Raji (cell line): ENCODE data around the gene NANOS3.

ENCODE experiments used
- POLR2A ChIP-seq: IDR thresholded peaks from 2 replicates; pipeline ENCODE4 v1.6.1; 2011; ENCODE audit warnings: low read depth, low read length, control low read depth; ENCODE audit not compliant: insufficient read depth

Gene NANOS3

DNA sequence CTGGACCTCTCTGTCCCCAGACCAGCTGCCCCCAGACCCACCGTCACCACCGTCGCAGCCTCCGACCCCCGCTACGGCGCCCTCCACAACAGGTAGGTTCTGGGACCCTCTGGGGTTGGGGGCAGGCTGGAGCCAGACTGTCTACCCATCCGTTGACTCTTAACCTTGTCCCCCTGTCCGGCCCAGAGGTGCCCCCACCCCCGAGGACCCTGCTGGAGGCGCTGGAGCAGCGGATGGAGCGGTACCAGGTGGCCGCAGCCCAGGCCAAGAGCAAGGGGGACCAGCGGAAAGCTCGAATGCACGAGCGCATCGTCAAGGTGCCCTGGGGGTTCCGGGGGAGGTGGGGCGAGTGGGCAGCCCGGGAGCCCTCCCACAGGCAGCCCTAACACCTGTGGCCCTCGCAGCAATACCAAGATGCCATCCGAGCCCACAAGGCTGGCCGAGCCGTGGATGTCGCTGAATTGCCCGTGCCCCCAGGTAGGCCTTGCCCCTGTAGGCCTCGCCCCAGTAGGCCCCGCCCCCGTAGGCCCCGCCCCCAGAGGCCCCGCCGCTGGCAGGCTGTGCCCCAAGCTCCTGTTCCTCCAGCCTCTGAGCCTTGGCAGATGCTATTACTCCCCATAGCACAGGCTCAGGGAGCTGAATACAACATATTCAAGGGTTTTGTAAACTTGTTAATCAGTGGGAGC lies 41.9 kb downstream of the NANOS3 start:
- no peak for TF ChIP-seq POLR2A

DNA sequence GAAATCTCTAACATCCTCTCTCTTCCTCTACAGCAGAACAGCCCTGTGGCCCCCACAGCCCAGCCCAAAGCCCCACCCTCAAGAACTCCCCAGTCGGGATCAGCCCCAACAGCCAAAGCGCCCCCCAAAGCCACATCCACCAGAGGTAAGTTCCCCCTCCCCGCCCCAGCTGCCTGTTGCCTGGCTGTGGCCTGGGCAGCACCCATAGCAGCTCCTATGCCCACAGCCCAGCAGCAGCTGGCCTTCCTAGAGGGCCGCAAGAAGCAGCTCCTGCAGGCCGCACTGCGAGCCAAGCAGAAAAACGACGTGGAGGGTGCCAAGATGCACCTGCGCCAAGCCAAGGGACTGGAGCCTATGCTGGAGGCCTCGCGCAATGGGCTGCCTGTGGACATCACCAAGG lies 43.6 kb downstream of the NANOS3 start:
- TF ChIP-seq POLR2A: no peak

DNA sequence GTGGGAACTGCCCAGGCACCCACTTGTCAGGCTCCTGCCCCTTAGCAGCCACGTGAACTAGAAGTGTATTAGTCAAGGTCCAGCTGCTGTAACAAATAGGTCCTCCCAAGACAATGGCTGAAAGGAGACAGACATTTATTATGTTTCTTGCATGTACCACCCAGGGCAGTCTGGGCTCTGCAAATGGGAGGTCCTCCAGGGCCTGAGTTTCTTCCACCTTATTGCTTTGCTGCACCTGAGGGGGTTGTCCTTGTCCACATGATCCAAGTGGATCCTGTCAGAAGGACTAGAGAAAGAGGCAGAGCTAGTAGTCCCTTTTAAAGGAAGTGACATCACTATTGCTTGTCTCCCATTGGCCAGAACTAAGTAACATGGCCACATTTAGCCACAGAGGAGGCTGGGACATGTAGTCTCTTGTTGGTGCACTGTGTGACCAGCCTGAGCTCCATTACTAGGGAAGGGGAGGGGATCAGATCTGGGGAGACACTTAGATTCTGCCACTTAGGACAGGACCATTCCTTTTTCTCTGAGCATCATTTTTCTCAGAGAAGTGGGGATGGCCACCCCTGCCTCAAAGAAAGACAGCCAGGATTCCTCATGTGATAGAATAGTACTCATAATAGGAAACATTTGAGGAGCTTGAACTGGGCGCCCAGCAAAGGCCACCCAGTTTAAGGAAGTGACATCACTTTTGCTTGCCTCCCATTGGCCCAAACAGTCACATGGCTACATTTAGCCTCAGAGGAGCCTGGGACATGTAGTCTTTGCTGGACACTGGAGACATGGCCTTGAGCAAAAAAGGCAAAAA lies 44.2 kb downstream of the NANOS3 start:
- TF ChIP-seq POLR2A: no peak

DNA sequence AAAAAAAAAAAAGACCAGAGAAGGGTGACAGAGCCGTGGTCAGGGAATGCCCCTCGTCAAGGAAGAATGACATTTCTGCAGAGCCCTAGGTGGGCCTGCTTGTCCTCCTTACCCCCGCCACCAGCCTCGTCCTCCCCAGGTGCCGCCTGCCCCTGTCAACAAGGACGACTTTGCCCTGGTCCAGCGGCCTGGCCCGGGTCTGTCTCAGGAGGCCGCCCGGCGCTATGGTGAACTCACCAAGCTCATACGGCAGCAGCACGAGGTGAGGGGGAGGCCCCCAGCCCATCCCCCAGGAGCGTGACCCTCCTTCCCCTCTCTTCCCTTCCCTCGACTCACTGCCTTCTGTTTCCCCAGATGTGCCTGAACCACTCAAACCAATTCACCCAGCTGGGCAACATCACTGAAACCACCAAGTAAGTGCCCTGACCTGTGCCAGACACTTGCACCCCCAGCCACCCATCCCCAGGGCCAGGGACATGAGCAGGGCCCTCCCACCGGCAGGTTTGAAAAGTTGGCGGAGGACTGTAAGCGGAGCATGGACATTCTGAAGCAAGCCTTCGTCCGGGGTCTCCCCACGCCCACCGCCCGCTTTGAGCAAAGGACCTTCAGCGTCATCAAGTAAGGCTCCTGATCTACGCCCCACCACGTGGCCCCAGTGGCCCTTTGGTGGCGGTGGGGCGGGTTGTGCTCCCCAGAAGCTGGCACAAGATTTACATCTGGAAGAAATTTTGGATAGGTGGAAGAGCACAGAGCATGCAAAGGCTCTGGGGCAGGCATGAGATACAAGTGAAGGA lies 46.5 kb downstream of the NANOS3 start:
- TF ChIP-seq POLR2A: no peak

DNA sequence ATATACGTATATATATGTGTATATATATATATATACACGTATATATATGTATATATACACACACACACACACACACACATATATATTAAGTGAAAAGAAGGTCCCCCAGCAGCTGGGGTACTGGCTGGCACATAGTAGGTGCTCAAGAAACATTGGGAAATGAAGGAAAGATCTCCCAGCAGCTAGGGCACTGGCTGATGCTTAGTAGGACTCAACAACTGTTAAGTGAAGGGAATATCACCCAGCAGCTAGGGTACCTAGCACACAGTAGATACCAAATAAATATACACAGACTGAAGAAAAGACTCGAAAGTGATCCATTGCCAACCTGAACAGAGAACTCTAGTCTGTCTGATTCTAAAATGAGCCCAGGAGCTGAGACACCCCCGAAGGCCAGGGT lies 49.1 kb downstream of the NANOS3 start:
- no peak for TF ChIP-seq POLR2A

DNA sequence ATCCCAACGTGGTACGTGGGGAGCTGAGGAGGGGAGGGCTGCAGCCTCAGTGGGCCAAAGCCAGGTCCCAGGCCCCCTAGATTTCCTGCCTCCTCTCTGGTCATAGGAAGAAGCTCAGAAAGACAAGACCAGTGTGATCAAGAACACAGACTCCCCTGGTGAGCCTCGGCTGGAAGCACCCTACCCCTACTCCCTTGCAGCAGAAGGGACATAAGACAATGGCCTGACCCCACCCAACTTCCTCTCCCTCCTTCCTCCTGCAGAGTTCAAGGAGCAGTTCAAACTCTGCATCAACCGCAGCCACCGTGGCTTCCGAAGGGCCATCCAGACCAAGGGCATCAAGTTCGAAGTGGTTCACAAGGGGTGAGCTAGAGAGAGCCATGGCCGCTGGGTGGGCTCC lies 49.8 kb downstream of the NANOS3 start:
- TF ChIP-seq POLR2A: no peak

DNA sequence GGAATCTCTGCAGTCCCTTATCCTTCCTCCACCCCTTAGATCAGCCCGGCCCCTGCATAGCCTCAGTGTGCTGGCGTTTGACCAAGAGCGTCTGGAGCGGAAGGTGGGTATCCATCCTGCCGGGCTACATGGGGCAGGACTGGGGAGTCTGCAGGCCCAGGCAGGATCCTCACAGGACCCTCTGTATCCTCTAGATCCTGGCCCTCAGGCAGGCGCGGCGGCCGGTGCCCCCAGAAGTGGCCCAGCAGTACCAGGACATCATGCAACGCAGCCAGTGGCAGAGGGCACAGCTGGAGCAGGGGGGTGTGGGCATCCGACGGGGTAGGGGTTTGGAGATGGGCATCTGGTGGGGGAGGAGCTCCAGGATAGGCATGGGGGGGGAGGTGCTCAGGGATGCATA lies 52.4 kb downstream of the NANOS3 start:
- no peak for TF ChIP-seq POLR2A

DNA sequence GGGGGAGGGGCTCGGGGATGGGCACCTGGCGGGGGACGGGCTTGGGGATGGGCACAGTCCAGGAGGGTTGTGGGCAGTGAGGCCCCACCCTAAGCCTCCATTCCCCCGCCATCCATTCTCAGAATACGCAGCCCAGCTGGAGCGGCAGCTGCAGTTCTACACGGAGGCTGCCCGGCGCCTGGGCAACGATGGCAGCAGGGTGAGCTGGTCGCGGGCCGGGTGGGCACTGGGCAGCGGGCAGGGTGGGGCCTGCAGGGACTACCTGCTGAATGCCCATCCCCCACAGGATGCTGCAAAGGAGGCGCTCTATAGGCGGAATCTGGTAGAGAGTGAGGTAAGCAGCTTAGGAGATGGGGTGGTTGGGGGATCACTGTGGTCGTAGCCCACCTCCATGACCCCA lies 53.0 kb downstream of the NANOS3 start:
- no peak for TF ChIP-seq POLR2A
